Natural killer cell (primary cell): ENCODE results near the gene TMEM175. TPM values are rescaled to one million over a fixed set of nuclear protein-coding genes. Genes with fewer than 3 reads are reported as not detected.

Source experiments
- ATAC-seq, 3 donors: fragments of 150-1000 bp in 2 of 3; fragments of 200-7000 bp in 1 of 3; cut with Tn5 transposase; 1 replicate in 1 of 3; 2 replicates in 2 of 3; pipeline ENCODE4 v1.10.0; 2021; ENCODE audit warnings: mild to moderate bottlenecking in 2 of 3, moderate library complexity in 2 of 3
- DNase-seq, 2 donors: peaks; one replicate each; pipeline versions ENCODE4 v3.0.0 to v3.0.0-alpha.2; 2013 to 2021; ENCODE audit warnings: mixed read lengths in 1 of 2
- H3K27ac ChIP-seq: one replicate; pipeline ENCODE4 v1.5.1; 2013; ENCODE audit warnings: mild to moderate bottlenecking, low read length
- H3K27me3 ChIP-seq: one replicate; pipeline ENCODE4 v1.6.1; 2013; ENCODE audit warnings: low read length; ENCODE audit not compliant: control insufficient read depth, insufficient read depth
- H3K36me3 ChIP-seq: one replicate; pipeline ENCODE4 v1.6.1; 2013; ENCODE audit warnings: low read length; ENCODE audit not compliant: control insufficient read depth, insufficient read depth
- H3K4me1 ChIP-seq: one replicate; pipeline ENCODE4 v1.6.1; 2013; ENCODE audit warnings: low read length; ENCODE audit not compliant: control insufficient read depth, insufficient read depth
- H3K4me3 ChIP-seq: one replicate; pipeline ENCODE4 v1.5.1; 2013; ENCODE audit warnings: low read length
- H3K9me3 ChIP-seq: one replicate; pipeline ENCODE4 v1.6.1; 2013; ENCODE audit warnings: low read length; ENCODE audit not compliant: control insufficient read depth, insufficient read depth
- H3K27ac Mint-ChIP-seq, 2 donors: one replicate each; pipeline ENCODE4 v1.8.0; 2022; ENCODE audit warnings: mild to moderate bottlenecking in 2 of 2, mixed read lengths in 2 of 2, moderate library complexity in 1 of 2
- H3K27me3 Mint-ChIP-seq, 2 donors: one replicate each; pipeline ENCODE4 v1.8.0; 2022; ENCODE audit warnings: low read depth in 2 of 2, mixed read lengths in 2 of 2
- H3K36me3 Mint-ChIP-seq: one replicate; pipeline ENCODE4 v1.8.0; 2022; ENCODE audit warnings: mixed read lengths
- H3K4me1 Mint-ChIP-seq, 2 donors: one replicate each; pipeline ENCODE4 v1.8.0; 2022; ENCODE audit warnings: mixed read lengths in 2 of 2
- H3K4me3 Mint-ChIP-seq: one replicate; pipeline ENCODE4 v1.8.0; 2022; ENCODE audit warnings: mild to moderate bottlenecking, moderate library complexity, mixed read lengths
- H3K9me3 Mint-ChIP-seq, 2 donors: one replicate each; pipeline ENCODE4 v1.8.0; 2022; ENCODE audit warnings: mixed read lengths in 2 of 2
- WGBS: methylation state at CpG from one replicate; pipeline ENCODE4 v1.1.7; 2013; ENCODE audit warnings: missing lambda C conversion rate; ENCODE audit not compliant: insufficient coverage; 5-methylcytosine and 5-hydroxymethylcytosine counted together
- intact Hi-C: fragments of 100-400 bp; cut with micrococcal nuclease; formaldehyde crosslinking; loops from one replicate; pipeline ENCODE4 v1.14.2; 2022
- total RNA-seq, 4 donors: library from RNA; stranded (reverse); fragments of 120-200 nt in 1 of 4; gene quantifications; one replicate each; pipeline versions ENCODE4 v1.2.3 to v1.2.4, GENCODE V29; 2013 to 2022
- TF ChIP-seq, protein P1 (sequence below): fragments of 200-600 bp; IDR thresholded peaks from one replicate; pipeline ENCODE4 v1.8.0; 2022; ENCODE audit warnings: antibody characterized with exemption

The TMEM175 gene
- total RNA-seq, 3 donors from 2014 or later (not counting 1 experiment from before 2014, with no cell fraction given) = 72.8 to 79.8 (median 73.2) TPM

DNA sequence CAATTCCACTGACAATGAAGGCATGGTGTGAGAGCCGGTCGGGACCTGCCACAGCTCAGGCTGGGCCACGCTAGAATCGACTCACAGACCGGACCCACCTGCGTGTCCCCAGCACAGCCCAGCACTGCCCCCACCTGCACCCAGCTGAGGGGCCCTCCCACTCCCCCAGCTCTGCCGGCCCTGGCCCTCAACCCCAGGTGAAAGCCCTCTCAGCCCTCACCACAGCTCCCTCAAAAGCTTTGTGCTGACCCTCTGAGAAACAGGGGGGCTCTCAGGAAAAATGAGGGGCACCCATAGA lies 25.2 kb upstream of the TMEM175 start:
- intact Hi-C loops = no loop called here
- Histone ChIP-seq H3K4me3 (no peak overlapping the region), H3K36me3 (peaks cover 41% of the 10 kb centered on the region), H3K9me3 (no peaks in the 10 kb centered on the region), H3K27me3 (no peaks in the 10 kb centered on the region), H3K27ac (no peak overlapping the region), H3K4me1 (no peaks in the 10 kb centered on the region)
- TF ChIP-seq, protein P1, sequence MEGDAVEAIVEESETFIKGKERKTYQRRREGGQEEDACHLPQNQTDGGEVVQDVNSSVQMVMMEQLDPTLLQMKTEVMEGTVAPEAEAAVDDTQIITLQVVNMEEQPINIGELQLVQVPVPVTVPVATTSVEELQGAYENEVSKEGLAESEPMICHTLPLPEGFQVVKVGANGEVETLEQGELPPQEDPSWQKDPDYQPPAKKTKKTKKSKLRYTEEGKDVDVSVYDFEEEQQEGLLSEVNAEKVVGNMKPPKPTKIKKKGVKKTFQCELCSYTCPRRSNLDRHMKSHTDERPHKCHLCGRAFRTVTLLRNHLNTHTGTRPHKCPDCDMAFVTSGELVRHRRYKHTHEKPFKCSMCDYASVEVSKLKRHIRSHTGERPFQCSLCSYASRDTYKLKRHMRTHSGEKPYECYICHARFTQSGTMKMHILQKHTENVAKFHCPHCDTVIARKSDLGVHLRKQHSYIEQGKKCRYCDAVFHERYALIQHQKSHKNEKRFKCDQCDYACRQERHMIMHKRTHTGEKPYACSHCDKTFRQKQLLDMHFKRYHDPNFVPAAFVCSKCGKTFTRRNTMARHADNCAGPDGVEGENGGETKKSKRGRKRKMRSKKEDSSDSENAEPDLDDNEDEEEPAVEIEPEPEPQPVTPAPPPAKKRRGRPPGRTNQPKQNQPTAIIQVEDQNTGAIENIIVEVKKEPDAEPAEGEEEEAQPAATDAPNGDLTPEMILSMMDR = no peak
- H3K27me3 Mint-ChIP-seq = no peaks in the 10 kb centered on the region
- H3K4me1 Mint-ChIP-seq = peaks cover 0 to 30% of the 10 kb centered on the region in 2 donors
- no peaks in the 10 kb centered on the region for H3K36me3 Mint-ChIP-seq
- ATAC-seq (no peak), DNase-seq (no peak)
- WGBS = 97% methylated on average over 7 of the region's 7 CpGs
- H3K27ac Mint-ChIP-seq = peak overlapping the region; percentile 23 to 84
- H3K9me3 Mint-ChIP-seq = no peaks in the 10 kb centered on the region
- no peak overlapping the region for H3K4me3 Mint-ChIP-seq

DNA sequence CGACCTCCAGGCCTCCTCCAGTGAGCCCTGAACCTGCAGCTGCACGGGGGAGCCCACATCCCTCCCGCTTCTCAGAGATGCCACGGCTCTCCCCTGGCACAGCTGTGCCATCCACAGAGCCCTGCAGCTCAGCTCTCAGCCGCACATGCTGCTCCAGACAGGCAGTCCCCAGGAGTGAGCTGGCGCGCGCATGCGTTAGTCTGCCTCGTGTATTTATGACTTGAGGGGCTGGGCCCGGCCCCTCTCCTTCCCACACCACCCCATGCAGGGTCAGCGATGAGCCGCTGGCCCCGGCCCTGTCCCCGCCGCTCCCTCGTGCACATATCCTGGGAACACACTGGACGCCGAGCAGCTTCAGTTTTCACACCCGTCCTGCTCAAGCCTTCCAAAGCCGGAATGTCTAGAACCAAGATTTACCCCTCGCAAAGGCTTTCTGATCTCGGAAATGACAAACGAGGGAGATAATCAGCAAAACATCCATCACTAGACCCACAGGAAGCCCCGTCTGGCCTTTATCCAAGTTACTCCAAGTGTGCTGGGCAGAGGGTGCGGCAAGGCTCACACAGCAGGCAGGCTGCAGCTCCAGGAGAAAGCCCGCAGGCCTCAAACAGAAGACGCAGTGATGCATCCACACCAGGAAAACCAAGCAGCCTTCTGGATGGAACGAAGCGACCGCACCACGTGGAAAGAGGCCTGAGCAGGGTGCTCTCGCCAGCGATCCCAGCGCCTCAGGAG lies 24.4 kb upstream of the TMEM175 start:
- Mint-ChIP-seq H3K36me3 (no peaks in the 10 kb centered on the region), H3K9me3 (no peaks in the 10 kb centered on the region), H3K27me3 (no peaks in the 10 kb centered on the region), H3K27ac (no peak overlapping the region), H3K4me3 (no peak overlapping the region), H3K4me1 (peaks cover 4 to 25% of the 10 kb centered on the region in 2 donors)
- H3K4me3 ChIP-seq = no peak overlapping the region
- peaks cover 46% of the 10 kb centered on the region for H3K36me3 ChIP-seq
- ATAC-seq (no peak), DNase-seq (no peak)
- H3K27ac ChIP-seq = no peak overlapping the region
- 94% methylated on average over 35 of the region's 35 CpGs for WGBS
- intact Hi-C loops = no loop called here
- H3K9me3 ChIP-seq = no peaks in the 10 kb centered on the region
- H3K4me1 ChIP-seq = no peaks in the 10 kb centered on the region
- H3K27me3 ChIP-seq = no peaks in the 10 kb centered on the region
- TF ChIP-seq, protein P1 = no peak

DNA sequence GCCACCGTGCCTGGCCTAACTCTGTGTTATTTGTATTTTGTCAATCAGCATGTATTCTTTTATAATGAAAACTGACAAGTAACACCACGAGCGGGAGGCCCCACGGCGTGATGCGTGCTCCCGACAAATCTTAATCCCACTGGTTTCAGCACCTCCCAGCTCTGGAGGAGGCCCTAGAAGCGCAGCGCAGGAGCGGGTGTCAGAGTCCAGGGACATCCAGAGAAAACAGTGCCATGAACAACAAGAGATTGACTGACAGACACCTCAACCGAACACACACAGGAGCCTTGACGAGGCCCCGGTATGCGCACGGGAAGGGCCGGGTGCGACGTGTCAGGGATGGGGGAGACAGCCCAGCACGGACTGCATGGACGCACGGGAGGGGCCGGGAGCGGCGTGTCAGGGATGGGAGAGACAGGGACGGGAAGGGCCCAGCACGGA lies 23.1 kb upstream of the TMEM175 start:
- ATAC-seq = no peak
- H3K4me1 ChIP-seq = peaks cover under 1% of the 10 kb centered on the region
- Mint-ChIP-seq H3K9me3 (no peaks in the 10 kb centered on the region), H3K4me1 (peaks cover 8 to 24% of the 10 kb centered on the region in 2 donors), H3K27me3 (no peaks in the 10 kb centered on the region), H3K4me3 (no peak overlapping the region), H3K36me3 (no peaks in the 10 kb centered on the region), H3K27ac (peak overlapping the region in 1 of 2 donors; percentile 51)
- no peaks in the 10 kb centered on the region for H3K27me3 ChIP-seq
- H3K4me3 ChIP-seq = no peak overlapping the region
- TF ChIP-seq, protein P1 = no peak
- intact Hi-C loops = no loop called here
- no peaks in the 10 kb centered on the region for H3K9me3 ChIP-seq
- DNase-seq = no peak
- no peak overlapping the region for H3K27ac ChIP-seq
- H3K36me3 ChIP-seq = peaks cover 45% of the 10 kb centered on the region
- WGBS = 98% methylated on average over 26 of the region's 26 CpGs

DNA sequence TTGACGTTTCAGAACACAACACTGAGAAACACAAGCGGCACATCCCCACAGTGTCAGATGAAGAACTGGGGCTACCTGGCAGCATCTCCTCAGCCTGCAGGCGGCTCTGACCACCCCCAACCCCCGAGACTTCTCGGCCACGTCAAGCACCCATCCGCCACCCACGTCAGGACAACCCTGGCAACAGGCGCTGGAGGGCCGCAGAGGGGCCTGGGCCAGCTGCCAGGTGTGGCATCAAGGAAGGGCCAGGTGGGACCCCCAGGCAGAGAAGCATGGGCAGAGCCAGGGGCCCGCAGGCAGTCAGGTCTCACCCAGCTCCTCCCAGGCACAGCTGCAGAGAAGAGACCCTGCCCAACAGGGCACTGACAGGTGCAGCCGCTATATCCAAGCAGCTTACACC lies 22.4 kb upstream of the TMEM175 start:
- peaks cover 7% of the 10 kb centered on the region for H3K4me1 ChIP-seq
- intact Hi-C loops = no loop called here
- Mint-ChIP-seq H3K4me3 (no peak overlapping the region), H3K9me3 (no peaks in the 10 kb centered on the region), H3K4me1 (peaks cover 11 to 29% of the 10 kb centered on the region in 2 donors), H3K27ac (peak overlapping the region in 1 of 2 donors; percentile 51), H3K27me3 (no peaks in the 10 kb centered on the region), H3K36me3 (no peaks in the 10 kb centered on the region)
- no peak for ATAC-seq
- H3K4me3 ChIP-seq = no peak overlapping the region
- WGBS = 95% methylated on average over 12 of the region's 12 CpGs
- DNase-seq = no peak
- TF ChIP-seq, protein P1 = no peak
- no peaks in the 10 kb centered on the region for H3K9me3 ChIP-seq
- H3K36me3 ChIP-seq = peaks cover 41% of the 10 kb centered on the region
- H3K27ac ChIP-seq = no peak overlapping the region
- H3K27me3 ChIP-seq = no peaks in the 10 kb centered on the region
